ENCODE results near the gene DSG3.

Gene DSG3

GRCh38 chr18:31482051-31482450 lies 34.5 kb downstream of the DSG3 start:
- no peak overlapping the region for H2BK120ac ChIP-seq (ENCODE audit: low read depth, low read length)
- no peak for DNase-seq (ENCODE audit: low spot score)
- H3K27me3 ChIP-seq (ENCODE audit: control insufficient read depth in 3 of 3, insufficient read depth in 3 of 3, low read depth in 1 of 3, low read length in 3 of 3) = no peaks in the 10 kb centered on the region
- no peak overlapping the region for H2AK5ac ChIP-seq (ENCODE audit: low read depth, low read length)
- peaks cover 0 to 5% of the 10 kb centered on the region in 2 donors for H3K9me3 ChIP-seq (replicated peaks in 1 of 2; ENCODE audit: control insufficient read depth in 2 of 2, insufficient read depth in 1 of 2, low read depth in 1 of 2, low read length in 2 of 2)
- H3K79me1 ChIP-seq (ENCODE audit: low read depth, low read length) = no peaks in the 10 kb centered on the region
- H3K36me3 ChIP-seq (replicated peaks in 1 of 2; ENCODE audit: control insufficient read depth in 2 of 2, insufficient read depth in 2 of 2, low read length in 2 of 2) = no peaks in the 10 kb centered on the region
- no peak overlapping the region for H3K4me3 ChIP-seq (ENCODE audit: low read length in 2 of 2)
- H3K9ac ChIP-seq (ENCODE audit: low read depth, low read length, poor library complexity) = no peak overlapping the region
- no peak overlapping the region for H3K23ac ChIP-seq (ENCODE audit: low read depth, low read length, poor library complexity)
- H2BK12ac ChIP-seq (ENCODE audit: low read length) = no peak overlapping the region
- no peak overlapping the region for H2BK15ac ChIP-seq (ENCODE audit: low read length)
- H3K27ac ChIP-seq (replicated peaks; ENCODE audit: low read length) = no peak overlapping the region
- H3K4me1 ChIP-seq (ENCODE audit: control insufficient read depth in 2 of 2, insufficient read depth in 1 of 2, low read depth in 1 of 2, low read length in 2 of 2) = no peaks in the 10 kb centered on the region
- no peak overlapping the region for H3K18ac ChIP-seq (ENCODE audit: low read length)
- H4K91ac ChIP-seq (ENCODE audit: low read depth, low read length, poor library complexity) = no peak overlapping the region
- H3K4me2 ChIP-seq (ENCODE audit: insufficient read depth, low read length, poor library complexity, severe bottlenecking) = no peak overlapping the region
- no peak overlapping the region for H2AFZ ChIP-seq (ENCODE audit: low read length)
- no peak overlapping the region for H2BK5ac ChIP-seq (ENCODE audit: low read length)
- H3K14ac ChIP-seq (ENCODE audit: low read length) = no peak overlapping the region
- H3K4ac ChIP-seq (ENCODE audit: low read length) = no peak overlapping the region
- no CpG with 5 or more reads among the region's 1 CpG for WGBS, 2 donors (ENCODE audit: extremely low coverage in 2 of 2, insufficient read length in 2 of 2, insufficient replicate concordance in 1 of 2)
- H4K8ac ChIP-seq (ENCODE audit: low read depth, low read length) = no peak overlapping the region

DNA sequence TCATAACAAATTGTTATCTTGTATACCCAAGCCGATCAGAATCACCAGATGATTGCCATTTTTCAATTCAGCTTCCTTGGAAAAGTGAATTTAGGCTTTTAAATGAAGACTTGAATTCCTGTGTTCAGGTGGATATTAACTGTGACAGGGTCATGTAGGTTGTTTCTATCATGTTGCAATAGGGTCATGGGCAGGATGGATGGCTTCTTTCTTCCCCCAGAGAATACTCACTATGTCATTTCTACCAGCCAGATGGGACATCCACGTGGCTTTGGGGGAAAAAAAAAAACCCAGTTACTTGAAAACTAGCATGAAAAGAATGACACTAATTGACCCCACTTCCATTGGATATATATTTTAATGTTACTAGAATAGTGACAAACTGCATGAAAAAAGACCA lies 35.9 kb downstream of the DSG3 start:
- no peak overlapping the region for H2AK5ac ChIP-seq (ENCODE audit: low read depth, low read length)
- no peak overlapping the region for H3K14ac ChIP-seq (ENCODE audit: low read length)
- WGBS, 2 donors (ENCODE audit: extremely low coverage in 2 of 2, insufficient read length in 2 of 2, insufficient replicate concordance in 1 of 2) = no CpG with 5 or more reads among the region's 2 CpGs

GRCh38 chr18:31484461-31484860 lies 36.9 kb downstream of the DSG3 start:
- H3K36me3 ChIP-seq (replicated peaks in 1 of 2; ENCODE audit: control insufficient read depth in 2 of 2, insufficient read depth in 2 of 2, low read length in 2 of 2) = no peaks in the 10 kb centered on the region
- WGBS, 2 donors (ENCODE audit: extremely low coverage in 2 of 2, insufficient read length in 2 of 2, insufficient replicate concordance in 1 of 2) = no CpG with 5 or more reads among the region's 1 CpG
- H3K4me2 ChIP-seq (ENCODE audit: insufficient read depth, low read length, poor library complexity, severe bottlenecking) = no peak overlapping the region
- H2BK15ac ChIP-seq (ENCODE audit: low read length) = no peak overlapping the region
- H2AFZ ChIP-seq (ENCODE audit: low read length) = no peak overlapping the region
- no peak overlapping the region for H2BK5ac ChIP-seq (ENCODE audit: low read length)
- H4K8ac ChIP-seq (ENCODE audit: low read depth, low read length) = no peak overlapping the region
- no peak overlapping the region for H4K91ac ChIP-seq (ENCODE audit: low read depth, low read length, poor library complexity)
- H3K79me1 ChIP-seq (ENCODE audit: low read depth, low read length) = no peaks in the 10 kb centered on the region
- H3K4me1 ChIP-seq (ENCODE audit: control insufficient read depth in 2 of 2, insufficient read depth in 1 of 2, low read depth in 1 of 2, low read length in 2 of 2) = no peaks in the 10 kb centered on the region
- H3K27me3 ChIP-seq (ENCODE audit: control insufficient read depth in 3 of 3, insufficient read depth in 3 of 3, low read depth in 1 of 3, low read length in 3 of 3) = no peaks in the 10 kb centered on the region
- no peak overlapping the region for H3K4ac ChIP-seq (ENCODE audit: low read length)
- H3K27ac ChIP-seq (replicated peaks; ENCODE audit: low read length) = no peak overlapping the region
- no peak overlapping the region for H3K4me3 ChIP-seq (ENCODE audit: low read length in 2 of 2)
- no peak overlapping the region for H3K14ac ChIP-seq (ENCODE audit: low read length)
- no peaks in the 10 kb centered on the region for H3K9me3 ChIP-seq (replicated peaks in 1 of 2; ENCODE audit: control insufficient read depth in 2 of 2, insufficient read depth in 1 of 2, low read depth in 1 of 2, low read length in 2 of 2)
- no peak overlapping the region for H3K9ac ChIP-seq (ENCODE audit: low read depth, low read length, poor library complexity)
- no peak overlapping the region for H3K18ac ChIP-seq (ENCODE audit: low read length)
- no peak overlapping the region for H2BK12ac ChIP-seq (ENCODE audit: low read length)
- DNase-seq (ENCODE audit: low spot score) = no peak
- no peak overlapping the region for H3K23ac ChIP-seq (ENCODE audit: low read depth, low read length, poor library complexity)
- no peak overlapping the region for H2AK5ac ChIP-seq (ENCODE audit: low read depth, low read length)
- no peak overlapping the region for H2BK120ac ChIP-seq (ENCODE audit: low read depth, low read length)

More for the DNA sequence above, 35.9 kb downstream of the DSG3 start:
- H4K8ac ChIP-seq (ENCODE audit: low read depth, low read length) = no peak overlapping the region
- no peak overlapping the region for H3K4me3 ChIP-seq (ENCODE audit: low read length in 2 of 2)
- H4K91ac ChIP-seq (ENCODE audit: low read depth, low read length, poor library complexity) = no peak overlapping the region
- H3K27ac ChIP-seq (replicated peaks; ENCODE audit: low read length) = no peak overlapping the region
- H3K4me1 ChIP-seq (ENCODE audit: control insufficient read depth in 2 of 2, insufficient read depth in 1 of 2, low read depth in 1 of 2, low read length in 2 of 2) = no peaks in the 10 kb centered on the region
- H3K36me3 ChIP-seq (replicated peaks in 1 of 2; ENCODE audit: control insufficient read depth in 2 of 2, insufficient read depth in 2 of 2, low read length in 2 of 2) = no peaks in the 10 kb centered on the region
- no peak overlapping the region for H3K4ac ChIP-seq (ENCODE audit: low read length)
- H3K9ac ChIP-seq (ENCODE audit: low read depth, low read length, poor library complexity) = no peak overlapping the region
- no peak overlapping the region for H2BK5ac ChIP-seq (ENCODE audit: low read length)
- H2BK120ac ChIP-seq (ENCODE audit: low read depth, low read length) = no peak overlapping the region
- no peak overlapping the region for H3K18ac ChIP-seq (ENCODE audit: low read length)
- no peaks in the 10 kb centered on the region for H3K79me1 ChIP-seq (ENCODE audit: low read depth, low read length)
- H2BK12ac ChIP-seq (ENCODE audit: low read length) = no peak overlapping the region
- no peak overlapping the region for H2BK15ac ChIP-seq (ENCODE audit: low read length)
- no peak for DNase-seq (ENCODE audit: low spot score)
- H3K4me2 ChIP-seq (ENCODE audit: insufficient read depth, low read length, poor library complexity, severe bottlenecking) = no peak overlapping the region
- H3K9me3 ChIP-seq (replicated peaks in 1 of 2; ENCODE audit: control insufficient read depth in 2 of 2, insufficient read depth in 1 of 2, low read depth in 1 of 2, low read length in 2 of 2) = peaks cover 0 to 2% of the 10 kb centered on the region in 2 donors
- no peak overlapping the region for H3K23ac ChIP-seq (ENCODE audit: low read depth, low read length, poor library complexity)
- no peaks in the 10 kb centered on the region for H3K27me3 ChIP-seq (ENCODE audit: control insufficient read depth in 3 of 3, insufficient read depth in 3 of 3, low read depth in 1 of 3, low read length in 3 of 3)
- H2AFZ ChIP-seq (ENCODE audit: low read length) = no peak overlapping the region

GRCh38 chr18:31486165-31486564 lies 38.6 kb downstream of the DSG3 start:
- H3K27me3 ChIP-seq (ENCODE audit: control insufficient read depth in 3 of 3, insufficient read depth in 3 of 3, low read depth in 1 of 3, low read length in 3 of 3) = peaks cover 0 to 6% (median 0%) of the 10 kb centered on the region in 3 experiments
- no peak overlapping the region for H2AK5ac ChIP-seq (ENCODE audit: low read depth, low read length)
- H3K4me2 ChIP-seq (ENCODE audit: insufficient read depth, low read length, poor library complexity, severe bottlenecking) = no peak overlapping the region
- no peaks in the 10 kb centered on the region for H3K4me1 ChIP-seq (ENCODE audit: control insufficient read depth in 2 of 2, insufficient read depth in 1 of 2, low read depth in 1 of 2, low read length in 2 of 2)
- no peak overlapping the region for H3K23ac ChIP-seq (ENCODE audit: low read depth, low read length, poor library complexity)
- no peak overlapping the region for H4K91ac ChIP-seq (ENCODE audit: low read depth, low read length, poor library complexity)
- H2BK12ac ChIP-seq (ENCODE audit: low read length) = no peak overlapping the region
- no peak overlapping the region for H2BK120ac ChIP-seq (ENCODE audit: low read depth, low read length)
- H3K4me3 ChIP-seq (ENCODE audit: low read length in 2 of 2) = no peak overlapping the region
- H4K8ac ChIP-seq (ENCODE audit: low read depth, low read length) = no peak overlapping the region
- no peaks in the 10 kb centered on the region for H3K36me3 ChIP-seq (replicated peaks in 1 of 2; ENCODE audit: control insufficient read depth in 2 of 2, insufficient read depth in 2 of 2, low read length in 2 of 2)
- DNase-seq (ENCODE audit: low spot score) = no peak
- H3K18ac ChIP-seq (ENCODE audit: low read length) = no peak overlapping the region
- H3K9me3 ChIP-seq (replicated peaks in 1 of 2; ENCODE audit: control insufficient read depth in 2 of 2, insufficient read depth in 1 of 2, low read depth in 1 of 2, low read length in 2 of 2) = no peaks in the 10 kb centered on the region
- H2BK5ac ChIP-seq (ENCODE audit: low read length) = no peak overlapping the region
- no peak overlapping the region for H2AFZ ChIP-seq (ENCODE audit: low read length)
- WGBS, 2 donors (ENCODE audit: extremely low coverage in 2 of 2, insufficient read length in 2 of 2, insufficient replicate concordance in 1 of 2) = no CpG with 5 or more reads among the region's 2 CpGs
- H3K9ac ChIP-seq (ENCODE audit: low read depth, low read length, poor library complexity) = no peak overlapping the region
- no peak overlapping the region for H3K27ac ChIP-seq (replicated peaks; ENCODE audit: low read length)
- H3K4ac ChIP-seq (ENCODE audit: low read length) = no peak overlapping the region
- H2BK15ac ChIP-seq (ENCODE audit: low read length) = no peak overlapping the region
- no peak overlapping the region for H3K14ac ChIP-seq (ENCODE audit: low read length)
- no peaks in the 10 kb centered on the region for H3K79me1 ChIP-seq (ENCODE audit: low read depth, low read length)
